GM06990 (cell line): ENCODE measurements around the gene KCNAB1.

Experiments
- DNase-seq: peaks from one replicate; pipeline ENCODE4 v3.0.0-alpha.2; 2011; ENCODE audit not compliant: insufficient read length; ENCODE audit errors: extremely low read depth
- H3K27me3 ChIP-seq: replicated peaks from 2 replicates; pipeline ENCODE4 v1.6.0; 2011; ENCODE audit warnings: low read length; ENCODE audit not compliant: control insufficient read depth, insufficient read depth
- H3K36me3 ChIP-seq: 2 replicates; pipeline ENCODE4 v1.5.1; 2011; ENCODE audit warnings: low read length; ENCODE audit not compliant: control insufficient read depth, insufficient read depth
- H3K4me3 ChIP-seq: replicated peaks from 2 replicates; pipeline ENCODE4 v1.5.1; 2011; ENCODE audit warnings: low read depth, mild to moderate bottlenecking, control low read depth, low read length
- CTCF ChIP-seq: IDR thresholded peaks from 2 replicates; pipeline ENCODE4 v1.5.1; 2011; ENCODE audit warnings: low read length, control low read depth, mild to moderate bottlenecking, inconsistent platforms; ENCODE audit not compliant: insufficient read depth, poor library complexity, severe bottlenecking

KCNAB1 gene

DNA sequence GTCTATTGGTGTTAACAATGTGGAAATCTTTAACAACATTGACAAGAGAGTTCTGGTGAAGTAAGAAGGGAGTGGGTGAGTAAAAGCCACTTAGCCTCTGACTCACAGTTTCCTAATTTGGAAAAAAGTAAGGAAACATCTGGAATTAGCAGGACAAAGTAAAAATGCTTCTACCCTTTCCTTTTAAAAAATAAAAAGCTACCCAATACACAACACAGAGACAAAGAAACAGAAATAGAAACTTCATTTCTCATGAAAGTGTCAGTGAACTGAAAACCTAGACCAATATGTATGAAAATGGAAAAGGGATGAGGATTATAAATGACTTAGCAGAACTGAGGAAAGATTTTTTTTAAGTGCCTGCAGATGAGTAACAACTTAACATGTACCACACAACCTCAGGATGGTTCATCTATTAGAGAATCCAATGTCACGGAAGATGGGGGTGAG lies 369.1 kb downstream of the KCNAB1 start:
- TF ChIP-seq CTCF: no peak
- DNase-seq: no peak
- H3K27me3 ChIP-seq: no peaks in the 10 kb centered on the region
- no peak overlapping the region for H3K4me3 ChIP-seq
- H3K36me3 ChIP-seq: no peaks in the 10 kb centered on the region

DNA sequence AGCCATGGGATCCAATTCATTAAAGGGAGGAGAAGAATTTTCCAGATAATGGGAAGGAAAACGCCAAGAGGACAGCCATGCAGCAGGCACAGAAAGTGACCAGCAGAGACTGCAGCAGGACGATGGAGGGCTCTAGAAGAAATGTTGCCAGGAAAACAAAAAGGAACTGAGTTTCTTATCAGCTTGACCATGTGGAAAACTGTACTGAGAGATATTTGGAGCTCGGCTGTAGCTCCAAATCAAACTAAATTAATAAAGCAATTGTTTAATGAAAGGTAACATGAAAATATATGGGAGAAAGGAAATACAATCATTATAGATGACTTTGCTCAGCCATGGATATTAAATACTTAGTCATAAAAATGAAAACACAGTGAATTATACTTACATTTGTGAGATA lies 370.8 kb downstream of the KCNAB1 start:
- Histone ChIP-seq H3K27me3 (no peaks in the 10 kb centered on the region), H3K4me3 (no peak overlapping the region), H3K36me3 (no peaks in the 10 kb centered on the region)
- TF ChIP-seq CTCF: no peak
- DNase-seq: no peak

DNA sequence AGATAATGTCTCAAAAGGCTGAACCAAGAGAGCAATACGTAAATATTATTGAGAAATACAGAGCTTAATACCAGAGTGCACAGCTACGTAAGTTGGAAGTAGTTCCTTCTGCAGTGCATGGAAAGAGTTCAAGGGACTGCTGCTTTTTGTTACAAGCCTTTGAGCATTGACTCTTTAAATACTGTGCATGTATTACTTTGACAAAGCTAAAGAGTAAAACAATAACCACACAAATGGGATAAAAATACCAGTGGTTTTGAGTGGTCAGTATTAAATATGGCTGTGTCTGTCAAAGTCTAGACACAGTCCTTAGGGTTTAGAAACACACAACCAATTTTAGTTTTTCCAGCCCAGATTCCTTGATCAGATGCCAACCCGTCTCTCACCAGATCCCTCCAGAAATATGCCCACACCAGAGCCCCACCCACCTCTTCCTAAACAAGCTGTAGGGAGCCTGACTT lies 372.5 kb downstream of the KCNAB1 start:
- no peaks in the 10 kb centered on the region for H3K27me3 ChIP-seq
- H3K36me3 ChIP-seq: no peaks in the 10 kb centered on the region
- TF ChIP-seq CTCF: no peak
- H3K4me3 ChIP-seq: no peak overlapping the region
- no peak for DNase-seq

DNA sequence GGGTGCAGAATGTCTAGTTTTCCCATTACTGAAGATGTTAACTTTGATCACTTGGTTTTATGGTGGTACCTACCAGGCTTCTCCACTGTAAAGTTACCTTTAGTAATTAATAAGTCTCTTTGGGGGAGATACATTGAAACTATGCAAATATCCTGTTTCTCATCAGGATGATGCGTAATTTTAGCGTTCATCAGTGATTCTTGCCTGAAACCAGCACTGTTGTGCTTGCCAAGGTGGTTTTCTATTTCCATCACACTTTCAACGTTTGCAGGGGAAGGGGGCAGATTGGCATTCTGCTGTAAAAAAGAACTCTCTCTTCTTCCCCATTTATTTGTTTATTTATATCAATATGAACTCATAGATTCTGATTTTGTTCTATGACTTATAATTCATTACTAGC lies 373.5 kb downstream of the KCNAB1 start:
- no peak overlapping the region for H3K4me3 ChIP-seq
- DNase-seq: no peak
- H3K27me3 ChIP-seq: no peaks in the 10 kb centered on the region
- H3K36me3 ChIP-seq: no peaks in the 10 kb centered on the region
- no peak for TF ChIP-seq CTCF

GRCh38 chr3:156495816-156496215 lies 375.4 kb downstream of the KCNAB1 start:
- no peak overlapping the region for H3K4me3 ChIP-seq
- no peak for TF ChIP-seq CTCF
- no peak for DNase-seq
- H3K36me3 ChIP-seq: no peaks in the 10 kb centered on the region
- no peaks in the 10 kb centered on the region for H3K27me3 ChIP-seq

DNA sequence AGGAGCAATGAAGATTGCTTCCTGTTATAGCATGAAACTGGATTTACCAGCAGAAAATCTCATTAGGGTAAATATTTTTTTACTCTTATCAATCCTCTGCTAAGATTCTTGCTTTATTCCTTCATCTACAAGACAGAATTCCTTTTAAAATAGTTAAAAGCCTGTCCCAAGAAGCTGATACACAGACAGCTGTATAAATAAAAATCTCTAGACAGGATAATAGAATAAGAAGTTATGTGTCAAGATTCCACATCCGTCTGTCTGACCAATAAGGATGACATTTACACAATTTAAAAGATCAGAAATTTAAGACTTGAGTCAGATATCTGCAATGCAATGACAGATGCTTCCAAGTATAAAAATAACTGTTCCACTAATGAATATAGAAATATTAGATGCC lies 376.9 kb downstream of the KCNAB1 start:
- Histone ChIP-seq H3K4me3 (no peak overlapping the region), H3K36me3 (no peaks in the 10 kb centered on the region), H3K27me3 (no peaks in the 10 kb centered on the region)
- TF ChIP-seq CTCF: no peak
- DNase-seq: no peak
